ENCODE results near the gene ELF4.
"Not testable (repeated sequence)": the region's sequence is repeated elsewhere in the genome, so short reads cannot be mapped to it uniquely, and the experiment has no call there.

The ELF4 gene

DNA sequence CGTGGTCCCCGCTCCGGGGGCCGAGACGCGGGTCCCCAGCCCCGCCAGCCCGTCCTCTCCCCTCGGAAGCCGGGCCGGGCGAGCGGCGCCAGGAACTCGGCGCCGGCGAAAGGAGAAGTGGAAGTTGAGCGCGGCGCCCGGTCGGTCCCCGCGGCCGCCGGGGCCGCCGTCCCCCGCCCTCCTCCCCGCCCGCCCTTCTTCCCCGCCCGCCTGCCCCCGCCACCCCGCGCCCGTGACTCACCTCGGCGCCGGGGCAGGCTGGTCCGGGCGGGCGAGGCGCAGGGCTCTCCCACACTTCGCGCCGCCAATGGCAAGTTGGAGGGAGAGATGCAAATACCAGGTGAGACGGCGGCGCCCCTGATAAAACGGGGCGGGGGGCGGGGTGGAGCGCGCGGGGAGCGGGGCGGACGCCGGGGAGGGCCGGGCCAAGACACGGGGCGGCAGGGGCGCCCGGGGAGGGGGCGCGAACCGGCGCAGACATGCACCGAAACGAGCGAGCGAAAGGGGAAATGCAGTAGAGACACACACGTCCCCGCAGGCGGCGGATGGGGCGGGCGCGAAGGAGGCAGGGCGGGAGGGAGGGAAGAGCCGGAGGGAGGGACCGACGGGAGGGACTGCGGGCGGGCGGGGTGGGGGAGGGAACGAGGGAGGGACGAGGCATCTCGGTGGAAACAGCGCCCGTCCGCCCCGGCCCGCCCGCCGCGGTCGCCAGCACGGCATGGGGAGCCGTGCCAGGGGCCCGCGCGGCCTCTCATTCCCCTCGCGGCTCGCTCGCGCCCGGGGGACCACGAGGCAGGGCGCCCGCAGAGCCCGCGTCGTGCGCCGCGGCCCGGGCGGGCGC is at the start of gene ELF4:
TSS of gene ELF4 (minus strand) at position 119 of the 841 bp plus-strand sequence. CDS start 29,167 bp downstream, outside the sequence.
- DNase-seq = peak; percentile 65

DNA sequence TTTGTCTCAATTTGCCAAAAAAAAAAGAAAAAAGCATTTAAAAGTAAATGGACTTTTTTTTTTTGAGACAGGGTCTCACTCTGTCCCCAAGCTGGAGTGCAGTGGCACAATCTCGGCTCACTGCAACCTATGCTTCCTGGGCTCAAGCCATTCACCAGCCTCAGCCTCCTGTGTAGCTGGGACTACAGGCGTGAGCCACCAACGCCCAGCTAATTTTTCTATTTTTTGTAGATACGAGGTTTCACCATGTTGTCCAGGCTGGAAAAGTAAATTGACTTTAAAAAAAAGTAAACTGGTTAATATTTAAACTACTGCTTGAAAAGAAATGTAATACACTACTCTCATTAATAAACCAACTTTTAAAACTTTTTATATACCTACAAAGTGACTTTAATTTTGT is 49.5 kb upstream of the ELF4 start:
- DNase-seq = no peak

DNA sequence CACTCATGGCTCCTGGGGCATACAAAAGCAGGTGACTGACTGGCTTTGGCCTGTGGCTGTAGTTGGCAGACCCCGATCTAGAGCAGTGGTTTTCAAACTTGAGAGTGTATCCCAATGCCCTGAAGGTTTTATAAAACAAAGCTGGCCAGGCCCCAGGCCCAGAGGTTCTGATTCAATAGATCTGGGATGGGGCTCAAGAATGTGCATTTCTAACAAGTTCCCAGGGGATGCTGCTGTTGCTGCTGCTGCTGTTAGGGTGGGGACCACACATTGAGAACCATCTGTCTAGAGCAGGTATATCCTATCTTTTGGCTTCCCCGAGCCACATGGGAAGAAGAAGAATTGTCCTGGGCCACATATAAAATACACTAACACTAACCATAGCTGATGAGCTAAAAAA is 48.0 kb upstream of the ELF4 start:
- no peak for DNase-seq

DNA sequence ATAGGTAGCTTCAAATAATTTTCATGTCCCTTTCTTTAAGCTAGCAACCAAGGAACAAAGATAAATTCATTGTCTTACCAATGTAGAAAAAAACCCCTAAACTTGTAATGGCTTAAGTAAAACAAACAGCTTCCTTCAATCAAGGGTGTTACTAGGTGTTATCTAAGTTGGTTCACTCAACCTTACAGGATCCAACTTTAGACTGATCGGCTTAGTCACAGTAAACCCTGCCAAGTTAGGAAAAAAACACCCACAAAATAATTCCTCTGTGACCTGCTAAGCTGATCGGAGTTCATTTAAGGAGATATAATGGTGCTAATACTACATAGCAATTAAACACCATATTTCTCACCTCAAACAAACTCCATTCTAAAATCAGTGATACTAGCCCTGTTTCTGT is 45.3 kb upstream of the ELF4 start:
- no peak for DNase-seq

DNA sequence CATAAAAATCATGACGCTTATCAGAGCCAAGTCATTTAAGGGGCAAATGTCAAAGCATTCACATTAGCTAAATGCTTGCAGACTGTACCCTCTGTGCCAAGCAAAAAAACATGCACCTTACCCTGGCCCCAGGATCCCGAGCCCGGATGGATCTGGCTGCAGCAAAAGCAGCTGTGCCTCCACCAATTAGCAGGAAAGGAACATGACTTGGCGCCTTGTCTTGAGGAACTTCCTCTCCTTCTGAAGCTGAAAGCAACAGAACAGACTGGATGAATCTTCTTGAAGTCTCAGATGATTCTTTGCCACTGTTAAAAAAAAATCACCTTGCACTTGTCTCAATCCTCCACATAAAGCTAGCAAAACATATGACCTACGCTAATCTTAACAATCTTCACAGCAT is 37.3 kb upstream of the ELF4 start:
- no peak for DNase-seq

DNA sequence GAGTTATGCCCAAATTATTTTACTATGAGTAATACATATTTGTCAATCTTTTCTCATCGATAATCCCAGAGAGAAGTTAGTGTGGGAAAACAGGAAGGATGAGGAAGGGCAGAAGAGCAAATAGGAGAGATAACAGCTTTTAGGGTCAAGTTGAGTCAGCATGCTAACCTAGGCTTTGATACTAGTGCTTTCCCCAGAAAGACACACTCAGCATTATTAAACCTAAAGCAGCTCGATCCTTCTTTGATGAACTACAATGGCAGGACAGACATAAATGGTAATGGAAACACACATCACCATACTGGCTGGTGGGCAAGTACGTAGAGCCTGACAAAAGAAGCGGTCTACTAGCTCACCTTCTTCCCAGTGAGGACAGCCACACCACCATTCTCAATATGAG is 34.8 kb upstream of the ELF4 start:
- DNase-seq = no peak

DNA sequence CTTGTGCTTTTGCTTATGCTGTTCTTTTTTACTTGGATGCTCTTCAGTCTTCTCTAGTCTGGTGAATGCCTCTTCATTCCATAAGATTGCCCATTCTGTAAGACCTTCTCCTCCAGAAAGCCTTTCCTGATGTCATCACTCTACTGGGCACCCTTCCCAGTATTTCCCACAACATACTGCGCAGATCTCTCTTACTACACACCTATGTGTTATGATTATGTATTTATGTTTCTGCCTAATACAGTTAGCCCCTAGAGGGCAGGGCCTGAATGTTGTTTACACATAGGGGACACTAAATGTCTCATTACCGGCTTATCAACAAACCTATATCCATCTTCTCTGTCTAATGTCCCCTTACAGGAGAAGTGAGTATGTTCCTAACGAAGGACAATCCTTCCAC is 34.2 kb upstream of the ELF4 start:
- no peak for DNase-seq

DNA sequence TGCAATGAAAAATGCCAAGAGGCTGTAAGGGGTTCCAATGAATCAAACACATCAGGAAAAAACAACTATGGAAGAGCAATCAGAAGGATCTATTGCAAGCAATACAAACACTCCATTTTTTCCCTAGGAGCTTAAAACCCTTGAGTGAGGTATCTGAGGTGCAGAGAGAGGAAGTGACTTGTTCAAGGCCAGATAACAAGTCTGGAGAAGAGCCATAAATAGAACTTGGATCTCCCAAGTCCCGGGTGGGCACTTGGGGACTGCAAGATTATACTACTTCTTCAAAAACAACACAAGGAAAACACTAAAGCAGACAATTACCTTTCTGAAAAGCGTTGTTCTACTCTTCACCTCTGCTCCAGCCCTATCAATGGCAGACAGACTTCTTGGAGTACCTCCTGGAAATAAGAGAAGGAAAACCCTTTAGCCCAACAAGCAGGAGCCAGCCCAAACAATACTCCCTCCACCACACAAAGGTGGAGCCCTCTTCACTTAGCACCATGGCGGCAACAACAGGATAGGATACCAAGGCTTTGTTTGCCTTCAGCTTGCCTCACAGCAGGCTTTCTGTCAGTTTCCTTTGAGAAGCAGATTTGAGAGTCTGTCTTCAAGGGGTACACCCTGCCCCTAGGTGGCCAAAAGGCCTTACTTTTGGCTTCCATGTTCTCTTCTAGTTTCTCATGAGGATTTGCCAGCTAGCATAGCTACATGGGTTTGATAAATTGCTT is 29.3 kb upstream of the ELF4 start:
- no peak for DNase-seq

DNA sequence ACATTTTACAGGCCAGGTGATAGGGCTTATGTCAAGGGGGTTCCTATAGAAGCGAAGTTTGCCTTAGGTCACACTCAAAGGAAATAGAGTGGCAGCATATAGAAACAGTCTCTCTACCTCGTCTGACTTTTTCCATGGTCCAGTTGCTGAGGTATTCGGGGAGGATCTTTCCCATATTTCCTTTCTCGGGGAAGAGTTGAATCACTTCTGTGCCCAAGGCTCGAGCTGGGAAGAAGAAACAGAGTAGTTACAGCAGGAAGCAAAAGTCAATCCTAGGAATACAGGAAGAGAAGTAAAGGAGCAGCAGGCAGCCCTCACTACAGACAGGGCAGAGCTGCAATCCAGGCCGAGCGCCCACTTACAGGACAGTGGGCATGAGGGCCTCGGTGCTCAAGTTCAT is 26.7 kb upstream of the ELF4 start:
- no peak for DNase-seq

DNA sequence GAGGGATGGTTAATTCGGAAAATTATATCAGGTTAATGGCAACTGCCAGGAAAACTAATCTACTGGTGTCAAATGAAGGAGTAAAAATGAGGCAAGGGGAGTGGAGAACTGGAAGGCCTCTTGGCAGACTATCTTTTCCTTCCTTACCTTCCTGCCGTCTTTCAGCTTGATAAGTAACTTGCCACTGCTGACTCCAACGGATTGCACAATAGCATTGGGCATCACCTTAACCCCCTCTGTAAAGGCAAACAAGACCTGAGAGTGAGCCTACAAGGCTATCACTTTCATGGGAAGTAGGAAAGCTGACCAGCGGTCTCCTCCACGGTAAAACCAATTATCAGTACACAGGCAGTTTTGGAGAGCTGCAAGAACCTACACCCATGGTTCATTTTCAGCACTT is 26.2 kb upstream of the ELF4 start:
- no peak for DNase-seq

DNA sequence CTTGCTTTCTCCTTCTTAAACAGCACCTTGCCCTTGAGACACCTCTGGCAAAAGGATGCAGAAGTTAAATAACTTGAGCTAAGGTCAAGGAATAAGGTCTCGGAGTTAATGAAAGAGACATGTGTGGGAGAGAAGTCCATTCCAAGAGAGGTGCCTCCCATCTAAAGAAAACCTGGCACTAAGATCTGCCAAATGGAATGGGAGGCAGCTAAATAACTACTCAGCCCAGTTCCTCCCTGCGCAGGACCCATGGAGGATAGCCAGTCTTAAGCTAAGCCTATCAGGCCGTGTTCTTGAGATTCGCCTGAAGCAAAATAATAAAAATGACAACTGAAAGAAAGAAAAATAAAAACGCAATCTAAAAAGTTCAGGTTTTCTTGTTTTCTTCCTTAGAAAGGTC is 20.7 kb upstream of the ELF4 start:
- no peak for DNase-seq

DNA sequence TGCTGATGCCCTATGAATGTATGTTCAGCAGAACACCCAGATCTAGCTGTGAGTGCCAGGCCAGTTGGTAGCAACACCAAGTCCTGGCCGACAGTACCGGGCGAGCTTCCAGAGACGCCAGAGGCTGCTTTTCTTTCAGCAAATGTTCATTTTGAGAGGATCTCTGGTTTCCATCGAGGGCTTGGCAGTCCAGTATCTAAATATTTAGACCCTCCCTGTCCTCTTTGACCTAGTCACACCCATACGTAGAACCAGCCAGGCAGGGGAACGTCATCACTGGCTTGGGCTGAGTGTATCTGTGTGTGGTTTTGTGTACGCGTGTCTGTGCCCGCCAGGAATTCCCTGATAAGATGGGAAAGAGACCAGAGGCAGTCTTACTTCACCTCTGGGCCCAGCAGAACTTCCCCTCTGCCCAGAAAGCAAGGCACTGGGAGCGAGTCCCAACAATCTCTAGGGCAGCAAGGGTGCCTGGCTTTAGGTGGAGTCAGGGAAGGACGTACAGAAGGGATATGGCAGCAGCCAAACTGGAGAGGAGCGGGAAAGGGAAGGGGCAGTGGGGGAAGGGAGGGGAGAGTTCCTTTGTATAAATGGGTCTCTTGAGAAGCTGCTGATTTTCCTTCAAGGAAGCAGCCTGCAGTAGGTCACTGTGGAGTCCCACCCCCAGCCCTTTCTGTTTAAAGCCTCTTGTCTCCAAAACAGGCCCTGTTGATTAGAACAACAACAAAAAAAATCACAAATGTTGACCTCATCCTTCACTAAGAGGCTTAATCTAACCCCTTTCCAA is 15.0 kb upstream of the ELF4 start:
- no peak for DNase-seq

DNA sequence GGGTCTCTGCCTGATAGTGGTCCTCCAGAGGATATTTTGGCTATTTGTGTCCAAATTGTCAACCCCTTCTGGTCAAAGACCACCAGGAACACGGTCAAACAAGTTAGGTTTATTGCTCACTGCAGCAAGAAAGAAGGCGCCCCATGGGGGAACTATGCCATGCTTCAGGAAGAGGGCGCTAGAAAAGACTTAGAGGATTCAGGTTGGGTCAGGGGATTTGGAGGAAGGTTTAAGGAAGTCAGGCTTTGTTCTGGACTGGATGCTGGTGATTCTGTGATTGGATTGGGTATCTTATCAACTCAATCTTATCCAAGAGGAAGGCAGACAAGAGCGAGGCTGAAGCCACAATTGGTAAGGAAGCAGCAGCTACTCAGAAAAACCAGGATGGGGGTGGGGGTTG is 14.3 kb upstream of the ELF4 start:
- DNase-seq = no peak

DNA sequence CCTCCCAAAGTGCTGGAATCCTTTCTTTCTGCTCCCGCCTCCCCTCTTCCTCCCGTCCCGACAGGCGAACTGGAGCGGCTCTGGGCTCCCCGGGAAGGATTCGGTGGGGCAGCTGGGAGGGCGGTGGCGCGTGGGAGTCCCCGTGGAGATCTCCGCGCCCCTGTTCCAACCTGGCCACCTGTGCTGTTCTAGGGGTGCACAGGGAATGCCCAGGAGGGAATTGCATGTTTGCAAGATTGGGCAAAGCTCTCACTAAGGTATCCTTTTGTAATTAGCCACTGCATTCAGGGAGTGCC is 11.2 kb upstream of the ELF4 start:
- no peak for DNase-seq

DNA sequence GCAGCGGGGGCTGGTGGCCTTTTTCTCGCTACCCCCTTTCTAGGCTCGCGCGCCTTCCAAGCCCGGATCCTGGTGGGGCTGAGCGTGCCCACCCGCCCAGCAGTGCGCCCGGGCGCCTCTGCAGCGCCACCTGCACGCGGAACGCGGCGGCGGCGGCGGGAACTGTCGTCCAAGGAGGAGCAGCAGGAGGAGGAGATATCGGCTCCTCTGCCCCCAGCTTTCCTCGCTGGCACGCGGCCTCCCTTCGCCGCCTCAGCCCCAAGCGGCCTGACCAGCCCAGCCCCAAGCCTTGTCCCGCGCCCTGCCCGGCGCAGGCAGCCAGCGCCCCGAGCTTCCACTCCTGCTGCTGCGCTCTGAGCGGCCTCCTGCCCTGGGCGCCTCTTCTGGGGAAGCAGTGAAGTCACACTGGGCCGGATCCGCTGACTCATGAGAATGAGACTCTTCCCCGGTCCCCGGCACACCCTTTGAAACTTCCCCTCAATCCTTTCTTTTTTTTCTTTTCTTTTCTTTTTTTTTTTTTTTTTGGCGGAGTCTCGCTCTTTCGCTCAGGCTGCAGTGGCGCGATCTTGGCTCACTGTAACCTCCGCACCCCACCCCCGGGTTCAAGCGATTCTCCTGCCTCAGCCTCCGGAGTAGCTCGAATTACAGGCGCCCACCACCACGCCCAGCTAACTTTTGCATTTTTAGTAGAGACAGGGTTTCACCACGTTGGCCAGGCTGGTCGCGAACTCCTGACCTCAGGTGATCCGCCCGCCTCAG is 10.6 kb upstream of the ELF4 start:
- peak; percentile 71 for DNase-seq

DNA sequence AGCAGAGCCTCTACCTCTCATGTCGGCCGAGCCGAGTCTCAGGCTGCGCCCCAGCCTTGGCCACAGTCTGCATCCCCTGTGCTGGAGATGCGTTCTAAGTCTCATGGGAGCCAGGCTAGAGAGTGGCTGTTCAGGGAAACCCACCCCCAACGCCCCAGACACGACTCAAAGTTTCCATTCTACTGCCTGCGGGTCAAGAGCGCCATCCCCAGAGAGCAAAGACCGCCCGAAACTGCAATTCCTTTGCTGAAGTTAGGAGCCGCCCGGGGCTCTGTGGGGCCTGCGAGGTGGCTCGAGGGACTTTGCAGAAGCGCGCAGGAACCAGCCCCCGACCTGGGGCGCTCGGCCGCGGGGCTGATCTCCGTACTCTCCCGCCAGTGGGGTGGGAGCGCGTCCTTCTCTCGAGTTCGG is 10.0 kb upstream of the ELF4 start:
- DNase-seq = no peak

DNA sequence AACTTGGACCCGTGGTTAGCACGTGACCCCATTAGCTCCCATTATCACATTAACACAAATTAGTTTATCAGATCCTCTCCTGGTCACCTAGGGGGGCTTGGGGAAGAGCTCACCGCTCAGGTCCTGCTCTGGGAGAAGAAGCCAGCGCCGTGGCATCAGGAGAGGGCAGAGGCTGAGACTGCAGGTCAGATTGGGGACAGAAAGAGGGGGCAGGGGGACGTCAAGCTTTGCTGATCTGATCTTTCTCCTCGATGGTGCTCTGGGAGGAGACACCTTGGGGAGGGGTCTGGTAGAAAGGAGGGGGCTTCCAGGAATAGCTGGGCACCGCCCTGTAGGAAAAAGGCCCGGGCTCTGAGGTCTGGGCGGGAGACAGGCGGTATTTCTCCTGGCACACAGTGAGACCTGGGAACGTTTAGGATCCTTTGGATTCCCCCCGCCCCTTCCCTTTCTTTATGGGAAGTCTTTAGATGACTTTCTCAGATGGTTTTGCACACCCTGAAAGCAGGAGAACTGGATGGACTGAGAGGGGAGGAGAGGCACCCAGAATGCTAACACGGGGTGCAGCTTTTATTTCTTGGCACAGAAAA is 9.1 kb upstream of the ELF4 start:
- no peak for DNase-seq

DNA sequence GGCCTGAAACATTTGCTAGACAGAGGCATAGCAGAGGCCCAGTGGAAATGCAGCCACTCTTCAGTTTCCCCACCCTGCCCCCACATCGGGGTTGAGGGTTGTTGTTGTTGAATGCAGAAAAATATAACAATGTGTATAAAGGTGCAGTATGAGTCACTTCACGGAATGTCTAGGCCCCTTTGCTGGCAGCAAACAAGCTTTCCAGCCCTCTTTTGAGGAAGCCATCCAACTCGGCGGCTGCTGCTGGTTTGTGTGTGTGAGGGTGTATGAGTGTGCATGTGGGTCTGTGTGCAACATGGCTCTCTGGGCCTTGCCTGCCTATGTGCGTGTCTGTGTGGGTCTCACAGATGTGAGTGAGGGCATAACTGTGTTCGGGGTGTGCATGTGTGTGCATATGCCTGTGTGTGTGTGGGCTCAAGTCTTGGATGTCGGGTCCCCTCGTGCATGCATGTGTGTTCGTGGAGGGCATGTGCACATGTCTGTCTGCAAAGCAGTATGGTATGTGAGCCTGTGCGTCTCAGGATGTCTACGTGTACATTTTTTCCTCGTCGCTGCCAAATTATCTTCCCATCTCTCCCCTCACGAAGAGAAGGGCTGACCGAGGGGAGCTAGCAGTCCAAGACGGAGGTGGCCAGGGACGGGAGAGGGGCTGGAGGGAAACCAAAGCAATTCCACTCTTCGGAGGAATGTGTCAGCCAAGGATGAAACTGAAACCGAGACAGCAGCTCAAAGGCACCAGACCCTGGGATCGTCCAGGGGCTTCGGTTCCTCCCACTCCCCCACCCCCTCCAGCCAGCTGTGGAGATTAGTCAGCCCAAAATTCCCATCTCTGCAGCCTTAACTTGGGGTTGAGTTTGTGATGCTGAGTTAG is 8.4 kb upstream of the ELF4 start:
- no peak for DNase-seq

DNA sequence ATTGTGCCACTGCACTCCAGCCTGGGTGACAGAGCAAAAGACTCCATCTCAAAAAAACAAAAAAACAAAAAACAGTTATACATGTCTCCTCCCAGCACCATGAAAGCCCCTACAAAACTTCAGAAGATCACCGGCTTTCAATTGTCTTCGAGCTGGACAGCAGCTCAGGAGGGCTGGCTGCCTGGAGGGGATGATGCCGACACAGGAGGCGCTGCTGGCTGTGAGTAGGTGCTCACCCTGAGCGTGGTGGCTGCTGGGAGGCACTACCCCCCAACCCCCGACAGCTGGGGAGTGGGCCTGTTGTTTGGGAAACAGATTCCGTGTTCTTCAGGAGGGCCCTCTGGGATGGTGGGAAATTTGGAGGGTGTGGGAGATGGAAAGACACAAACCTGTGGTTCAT is 6.9 kb upstream of the ELF4 start:
- DNase-seq = no peak

DNA sequence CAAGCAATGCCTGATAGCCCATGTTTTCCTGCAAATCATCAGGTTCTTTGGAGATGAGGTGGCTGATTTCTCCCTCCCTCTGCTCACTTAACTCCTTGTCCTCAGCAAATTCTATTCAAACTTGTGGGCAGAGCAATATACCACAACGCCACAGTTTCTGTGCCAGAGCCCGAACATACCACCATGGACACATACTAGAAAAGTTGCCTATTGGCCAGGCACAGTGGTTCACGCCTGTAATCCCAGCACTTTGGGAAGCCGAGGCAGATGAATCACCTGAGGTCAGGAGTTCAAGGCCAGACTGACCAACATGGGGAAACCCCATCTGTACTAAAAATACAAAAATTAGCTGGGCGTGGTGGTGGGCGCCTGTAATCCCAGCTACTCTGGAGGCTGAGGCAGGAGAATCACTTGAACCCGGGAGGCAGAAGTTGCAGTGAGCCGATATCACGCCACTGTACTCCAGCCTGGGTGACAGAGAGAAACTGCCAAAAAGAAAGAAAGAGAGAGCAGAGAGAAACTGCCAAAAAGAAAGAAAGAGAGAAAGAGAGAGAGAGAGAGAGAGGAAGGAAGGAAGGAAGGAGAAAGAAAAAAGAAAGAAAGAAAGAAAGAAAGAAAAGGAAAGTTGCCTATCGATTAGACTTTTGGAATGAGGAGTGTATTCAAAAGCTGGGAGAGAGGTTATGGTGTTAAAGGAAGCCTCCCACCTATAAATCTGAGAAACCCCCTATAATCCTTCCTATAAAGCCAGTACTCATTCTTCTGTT is 5.0 kb upstream of the ELF4 start:
- DNase-seq = not testable (repeated sequence)

DNA sequence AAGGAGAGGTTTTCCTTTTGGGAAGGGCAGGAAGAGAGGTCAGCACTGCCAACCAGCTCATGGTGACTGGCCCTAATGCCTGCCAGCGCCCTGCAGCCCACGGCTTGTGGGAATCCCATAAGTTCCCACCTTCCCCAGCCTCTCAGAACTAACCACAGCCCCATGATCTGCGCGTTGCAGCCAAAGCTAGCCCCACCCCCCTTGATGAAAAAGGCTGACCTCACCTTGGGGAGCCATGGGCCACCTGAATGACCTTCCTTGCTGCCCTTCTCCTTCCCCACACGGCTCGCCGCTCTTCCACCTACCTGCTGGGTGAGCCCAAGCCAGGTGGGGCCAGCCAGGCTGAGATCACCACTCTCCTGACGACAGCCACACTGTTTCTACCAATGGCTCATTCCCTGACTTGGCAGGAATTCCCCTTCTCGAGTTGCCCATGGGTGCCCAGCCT is 3.9 kb upstream of the ELF4 start:
- DNase-seq = no peak
